ENCODE results near the gene FBLN1.

Gene FBLN1

DNA sequence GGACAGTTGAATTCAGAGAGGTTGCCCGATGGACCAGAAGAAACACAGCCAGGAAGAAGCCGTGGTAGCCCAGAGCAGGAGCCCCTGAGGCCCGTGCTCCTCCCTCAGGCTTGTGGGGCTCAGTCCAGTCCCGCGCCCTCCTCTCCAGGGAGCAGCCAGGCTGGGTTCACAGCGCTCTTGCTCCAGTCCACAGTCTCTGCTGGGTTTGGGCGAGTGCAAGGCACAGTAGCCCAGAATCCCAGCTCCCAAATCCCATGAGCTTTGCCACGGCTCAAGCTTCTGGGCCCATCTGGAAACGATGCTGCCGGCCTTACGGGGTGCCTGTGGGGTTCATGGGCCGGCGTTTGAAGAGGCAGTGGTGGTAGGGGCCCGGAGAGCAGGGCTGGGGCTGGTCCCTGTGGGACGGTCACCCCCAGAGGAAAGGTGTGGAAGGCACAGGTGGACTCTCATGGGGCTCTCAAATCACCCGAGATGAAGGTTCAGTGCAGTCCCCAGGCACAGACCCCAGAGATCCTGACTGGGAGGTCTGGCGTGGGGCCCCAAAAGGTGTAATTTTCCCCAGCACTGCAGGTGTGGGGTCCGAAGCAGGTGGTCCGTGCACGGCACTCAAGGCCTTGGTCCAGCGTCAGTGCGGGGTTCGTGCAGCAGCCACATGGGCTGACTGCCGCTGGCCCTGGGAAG lies 138.4 kb downstream of the FBLN1 start:
- Histone ChIP-seq H3K4me1 (ENCODE audit: insufficient read depth, low read length, poor library complexity, severe bottlenecking) (peaks cover 58% of the 10 kb centered on the region), H3K79me2 (ENCODE audit: insufficient read depth, low read length) (no peaks in the 10 kb centered on the region), H3K36me3 (ENCODE audit: insufficient read depth, low read length) (no peaks in the 10 kb centered on the region), H3K9me2 (replicated peaks; ENCODE audit: low read depth, low read length) (no peaks in the 10 kb centered on the region), H3K9me3 (ENCODE audit: insufficient read depth, low read depth, low read length) (no peaks in the 10 kb centered on the region), H4K20me1 (ENCODE audit: insufficient read depth, low read length, poor library complexity, severe bottlenecking) (no peaks in the 10 kb centered on the region), H3K27me3 (ENCODE audit: insufficient read depth, low read length, poor library complexity, severe bottlenecking) (no peaks in the 10 kb centered on the region), H3K4me3 (ENCODE audit: low read length, poor library complexity, severe bottlenecking) (peak overlapping the region; percentile 63), H3F3A (ENCODE audit: low read depth) (peaks cover 8% of the 10 kb centered on the region; the same call in 1 of the 2 replicates), H3K4me2 (ENCODE audit: low read depth, low read length, poor library complexity, severe bottlenecking) (peak overlapping the region; percentile 76), H2AFZ (ENCODE audit: low read length) (no peak overlapping the region), H3K9ac (ENCODE audit: low read depth, low read length, poor library complexity, severe bottlenecking) (peak overlapping the region; percentile 74)
- no peak for TF ChIP-seq EZH2phosphoT487 (IDR thresholded peaks at IDR 0.05; ENCODE audit: borderline replicate concordance)
- TF ChIP-seq, protein P1, sequence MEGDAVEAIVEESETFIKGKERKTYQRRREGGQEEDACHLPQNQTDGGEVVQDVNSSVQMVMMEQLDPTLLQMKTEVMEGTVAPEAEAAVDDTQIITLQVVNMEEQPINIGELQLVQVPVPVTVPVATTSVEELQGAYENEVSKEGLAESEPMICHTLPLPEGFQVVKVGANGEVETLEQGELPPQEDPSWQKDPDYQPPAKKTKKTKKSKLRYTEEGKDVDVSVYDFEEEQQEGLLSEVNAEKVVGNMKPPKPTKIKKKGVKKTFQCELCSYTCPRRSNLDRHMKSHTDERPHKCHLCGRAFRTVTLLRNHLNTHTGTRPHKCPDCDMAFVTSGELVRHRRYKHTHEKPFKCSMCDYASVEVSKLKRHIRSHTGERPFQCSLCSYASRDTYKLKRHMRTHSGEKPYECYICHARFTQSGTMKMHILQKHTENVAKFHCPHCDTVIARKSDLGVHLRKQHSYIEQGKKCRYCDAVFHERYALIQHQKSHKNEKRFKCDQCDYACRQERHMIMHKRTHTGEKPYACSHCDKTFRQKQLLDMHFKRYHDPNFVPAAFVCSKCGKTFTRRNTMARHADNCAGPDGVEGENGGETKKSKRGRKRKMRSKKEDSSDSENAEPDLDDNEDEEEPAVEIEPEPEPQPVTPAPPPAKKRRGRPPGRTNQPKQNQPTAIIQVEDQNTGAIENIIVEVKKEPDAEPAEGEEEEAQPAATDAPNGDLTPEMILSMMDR (conservative IDR thresholded peaks at IDR 0.05; ENCODE audit: low read length): no peak

DNA sequence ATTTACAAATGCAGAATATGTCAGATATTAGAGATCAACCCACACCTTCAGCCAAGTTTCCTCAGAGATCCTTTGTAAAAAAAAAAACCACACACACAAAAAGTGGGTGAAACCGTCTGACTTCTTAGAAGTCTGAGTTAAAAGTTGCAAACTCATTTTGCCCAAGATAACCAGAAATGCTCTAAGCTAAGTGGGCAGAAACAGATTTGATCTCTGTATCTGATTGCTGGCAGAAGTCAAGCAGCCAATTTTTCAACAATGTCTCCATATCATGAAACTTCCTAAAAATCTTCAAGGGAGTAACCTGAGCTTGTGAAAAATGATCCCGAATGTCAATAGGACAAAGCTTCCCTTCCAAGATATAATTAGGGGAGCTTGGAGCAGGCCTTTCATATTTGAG lies 140.3 kb downstream of the FBLN1 start:
- H3K9me3 ChIP-seq (ENCODE audit: insufficient read depth, low read depth, low read length): no peaks in the 10 kb centered on the region
- H3K4me3 ChIP-seq (ENCODE audit: low read length, poor library complexity, severe bottlenecking): peak overlapping the region; percentile 21
- TF ChIP-seq EZH2phosphoT487 (IDR thresholded peaks at IDR 0.05; ENCODE audit: borderline replicate concordance): no peak
- TF ChIP-seq, protein P1 (conservative IDR thresholded peaks at IDR 0.05; ENCODE audit: low read length): no peak
- no peaks in the 10 kb centered on the region for H3K36me3 ChIP-seq (ENCODE audit: insufficient read depth, low read length)
- no peak overlapping the region for H2AFZ ChIP-seq (ENCODE audit: low read length)
- peaks cover 5% of the 10 kb centered on the region; the same call in 1 of the 2 replicates for H3F3A ChIP-seq (ENCODE audit: low read depth)
- H3K9ac ChIP-seq (ENCODE audit: low read depth, low read length, poor library complexity, severe bottlenecking): peak overlapping the region; percentile 53
- H3K79me2 ChIP-seq (ENCODE audit: insufficient read depth, low read length): no peaks in the 10 kb centered on the region
- no peaks in the 10 kb centered on the region for H3K27me3 ChIP-seq (ENCODE audit: insufficient read depth, low read length, poor library complexity, severe bottlenecking)
- no peaks in the 10 kb centered on the region for H4K20me1 ChIP-seq (ENCODE audit: insufficient read depth, low read length, poor library complexity, severe bottlenecking)
- H3K4me1 ChIP-seq (ENCODE audit: insufficient read depth, low read length, poor library complexity, severe bottlenecking): peaks cover 55% of the 10 kb centered on the region
- H3K9me2 ChIP-seq (replicated peaks; ENCODE audit: low read depth, low read length): no peaks in the 10 kb centered on the region
- peak overlapping the region; percentile 56 for H3K4me2 ChIP-seq (ENCODE audit: low read depth, low read length, poor library complexity, severe bottlenecking)

DNA sequence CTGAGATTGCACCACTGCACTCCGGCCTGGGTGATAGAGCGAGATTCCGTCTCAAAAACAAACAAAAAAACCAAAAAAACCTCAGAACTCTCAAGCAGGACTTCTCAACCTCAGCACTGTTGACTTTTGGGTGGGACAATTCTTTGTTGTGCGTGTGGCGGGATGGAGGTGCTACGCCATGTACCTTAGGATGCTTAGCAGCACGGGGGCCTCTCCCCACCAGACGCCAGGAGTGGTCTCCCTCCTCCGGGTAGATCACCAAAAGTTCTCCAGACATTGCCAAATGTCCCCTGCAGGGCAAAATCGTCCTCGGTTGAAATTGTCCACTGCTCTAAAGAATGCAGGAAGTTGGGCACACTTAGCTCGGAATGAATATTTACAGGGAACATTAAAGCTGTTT lies 142.0 kb downstream of the FBLN1 start:
- Histone ChIP-seq H3K9me2 (replicated peaks; ENCODE audit: low read depth, low read length) (no peaks in the 10 kb centered on the region), H4K20me1 (ENCODE audit: insufficient read depth, low read length, poor library complexity, severe bottlenecking) (no peaks in the 10 kb centered on the region), H3K9ac (ENCODE audit: low read depth, low read length, poor library complexity, severe bottlenecking) (no peak overlapping the region), H3K4me3 (ENCODE audit: low read length, poor library complexity, severe bottlenecking) (no peak overlapping the region), H3K4me2 (ENCODE audit: low read depth, low read length, poor library complexity, severe bottlenecking) (no peak overlapping the region), H3K79me2 (ENCODE audit: insufficient read depth, low read length) (no peaks in the 10 kb centered on the region), H3K4me1 (ENCODE audit: insufficient read depth, low read length, poor library complexity, severe bottlenecking) (peaks cover 38% of the 10 kb centered on the region), H3K36me3 (ENCODE audit: insufficient read depth, low read length) (no peaks in the 10 kb centered on the region), H3K27me3 (ENCODE audit: insufficient read depth, low read length, poor library complexity, severe bottlenecking) (no peaks in the 10 kb centered on the region), H3F3A (ENCODE audit: low read depth) (peaks cover 5% of the 10 kb centered on the region; the same call in 1 of the 2 replicates), H3K9me3 (ENCODE audit: insufficient read depth, low read depth, low read length) (no peaks in the 10 kb centered on the region), H2AFZ (ENCODE audit: low read length) (no peak overlapping the region)
- TF ChIP-seq, protein P1 (conservative IDR thresholded peaks at IDR 0.05; ENCODE audit: low read length): no peak
- no peak for TF ChIP-seq EZH2phosphoT487 (IDR thresholded peaks at IDR 0.05; ENCODE audit: borderline replicate concordance)
